Measurements from ENCODE around the gene SPATA2. TPM values are rescaled to one million over a fixed set of nuclear protein-coding genes. Genes with fewer than 3 reads are reported as not detected.
A peak's percentile ranks its signal among the peaks of the same experiment; 100 is the strongest.

The SPATA2 gene
- polyA plus RNA-seq, 2 of the 4 experiments (the other 2 are of a cell fraction): 4.7 to 5.1 TPM

DNA sequence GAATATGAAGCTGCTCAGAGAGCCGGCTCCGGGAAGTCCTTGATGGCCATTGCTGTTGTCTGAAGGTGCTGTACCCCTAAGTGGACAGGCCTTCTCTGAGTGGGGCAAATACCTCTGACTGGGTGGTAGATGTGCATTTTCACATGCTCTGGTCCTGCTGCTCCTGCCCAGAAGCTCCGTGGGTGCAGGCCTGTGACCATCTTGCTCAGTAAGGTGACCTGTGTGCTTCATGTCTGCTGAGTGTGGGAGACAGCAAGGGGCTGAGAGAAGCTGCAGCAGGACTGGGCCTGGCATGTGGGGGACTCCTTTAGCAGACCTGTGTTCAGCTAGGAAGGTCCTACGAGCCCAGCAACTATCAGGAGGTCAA is 5.0 kb downstream of the SPATA2 start:
- Histone ChIP-seq H3K9me3 (no peaks in the 10 kb centered on the region), H3K4me3 (no peak overlapping the region), H3K4me2 (no peak overlapping the region), H3K27ac (no peak overlapping the region), H3K4me1 (peaks cover 10% of the 10 kb centered on the region; the same call in 1 of the 3 replicates)
- FAIRE-seq (no peak), DNase-seq (ENCODE audit: low read depth in 1 of 2, low spot score in 1 of 2) (no peak), ATAC-seq (no peak)
- WGBS (ENCODE audit: missing lambda C conversion rate): 83% methylated on average over 4 of the region's 4 CpGs
- no peak for TF ChIP-seq POLR2AphosphoS2 (conservative IDR thresholded peaks at IDR 0.05; ENCODE audit: low read length)
- TF ChIP-seq, protein P1, sequence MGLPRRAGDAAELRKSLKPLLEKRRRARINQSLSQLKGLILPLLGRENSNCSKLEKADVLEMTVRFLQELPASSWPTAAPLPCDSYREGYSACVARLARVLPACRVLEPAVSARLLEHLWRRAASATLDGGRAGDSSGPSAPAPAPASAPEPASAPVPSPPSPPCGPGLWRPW (IDR thresholded peaks at IDR 0.05): no peak
- no peak for TF ChIP-seq CEBPB (IDR thresholded peaks at IDR 0.05)
- no peak for TF ChIP-seq CHD4 (IDR thresholded peaks at IDR 0.05; ENCODE audit: borderline replicate concordance)
- no peak for TF ChIP-seq CHD2 (IDR thresholded peaks at IDR 0.05; ENCODE audit: low read length, partially characterized antibody)
- CTCF ChIA-PET: interaction anchor here (1.2 to 6.3 kb wide), 6 partner anchors 9 to 57 kb away, joined by 3 to 37 read pairs (median 6); no protein-coding TSS in a partner anchor
- POLR2A ChIA-PET: no interaction called here

DNA sequence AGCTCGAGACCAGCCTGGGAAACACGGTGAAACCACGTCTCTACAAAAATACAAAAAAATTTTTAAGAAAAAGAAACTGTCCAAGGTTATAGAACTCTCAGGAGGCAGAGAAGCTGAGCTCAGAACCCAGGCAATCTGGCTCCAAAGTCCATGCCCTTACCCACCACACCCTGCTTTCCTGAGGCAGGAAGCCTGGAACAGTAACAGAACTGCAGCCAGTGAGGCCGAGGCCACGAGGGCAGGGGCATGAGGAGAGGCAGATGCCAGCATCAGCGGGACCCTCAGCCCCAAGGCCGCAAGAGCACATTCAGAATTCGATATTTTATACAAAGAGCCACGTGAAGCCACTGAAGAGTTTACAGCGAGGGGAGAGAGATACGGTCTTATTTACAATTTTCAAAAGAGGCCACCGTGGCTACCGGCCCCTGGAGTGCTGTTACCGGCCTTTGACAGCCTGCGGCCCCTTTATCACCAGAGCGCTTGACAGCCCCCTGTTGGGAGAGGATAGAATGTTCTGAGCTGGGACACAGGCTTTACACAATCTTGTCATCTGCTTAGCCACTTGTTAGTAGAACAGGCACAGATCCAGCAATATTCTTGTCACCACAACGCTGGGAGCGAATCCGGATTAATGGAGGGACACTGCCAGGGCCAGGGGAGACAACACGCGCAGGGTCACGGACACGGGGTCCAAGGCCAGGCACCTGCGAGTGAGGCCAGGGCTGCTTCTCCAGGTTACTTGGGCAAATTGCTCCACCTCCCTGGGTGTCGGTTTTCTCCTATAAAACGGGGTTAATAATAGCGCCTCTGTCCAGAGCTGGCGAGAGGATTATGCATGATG is 5.6 kb downstream of the SPATA2 start:
- peak in 1 of 2 experiments; percentile 59; a peak in 2 of 6 replicates for ATAC-seq
- DNase-seq (ENCODE audit: low read depth in 1 of 2, low spot score in 1 of 2): no peak
- no peak for FAIRE-seq
- ChIA-PET CTCF (interaction anchor here (1.0 to 6.3 kb wide), 6 partner anchors 9 to 173 kb away, joined by 3 to 37 read pairs (median 4); no protein-coding TSS in a partner anchor), POLR2A (no interaction called here)
- TF ChIP-seq, protein P2, sequence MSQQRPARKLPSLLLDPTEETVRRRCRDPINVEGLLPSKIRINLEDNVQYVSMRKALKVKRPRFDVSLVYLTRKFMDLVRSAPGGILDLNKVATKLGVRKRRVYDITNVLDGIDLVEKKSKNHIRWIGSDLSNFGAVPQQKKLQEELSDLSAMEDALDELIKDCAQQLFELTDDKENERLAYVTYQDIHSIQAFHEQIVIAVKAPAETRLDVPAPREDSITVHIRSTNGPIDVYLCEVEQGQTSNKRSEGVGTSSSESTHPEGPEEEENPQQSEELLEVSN (IDR thresholded peaks at IDR 0.05; ENCODE audit: borderline replicate concordance, low read depth): no peak
- TF ChIP-seq RAD21 (conservative IDR thresholded peaks at IDR 0.05 in 1 of 2, IDR thresholded peaks at IDR 0.05 in 1 of 2): peak in 1 of 2 experiments; percentile 18; a peak in 1 of 5 replicates
- no peak overlapping the region for H3K4me3 ChIP-seq
- 89% methylated on average over 22 of the region's 28 CpGs for WGBS (ENCODE audit: missing lambda C conversion rate)
- peaks cover 10% of the 10 kb centered on the region; the same call in 1 of the 3 replicates for H3K4me1 ChIP-seq
- no peak overlapping the region for H3K27ac ChIP-seq
- H3K9me3 ChIP-seq: no peaks in the 10 kb centered on the region
- H3K4me2 ChIP-seq: no peak overlapping the region

DNA sequence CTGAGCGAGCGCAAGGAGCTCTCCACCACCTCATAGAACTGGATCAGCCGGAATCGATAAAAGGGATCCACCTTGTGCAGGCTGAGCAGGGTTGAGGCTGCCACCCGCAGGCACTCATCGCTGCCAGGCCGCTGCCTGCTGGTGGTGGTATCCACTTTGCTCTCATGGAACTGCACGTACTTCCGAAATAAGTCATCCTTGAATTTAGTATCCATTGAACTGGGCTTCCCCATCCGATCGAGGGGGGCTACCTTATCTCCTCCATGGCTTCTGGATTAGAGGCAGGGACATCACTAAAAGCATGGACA is 7.1 kb downstream of the SPATA2 start:
- FAIRE-seq (no peak), DNase-seq (ENCODE audit: low read depth in 1 of 2, low spot score in 1 of 2) (no peak), ATAC-seq (no peak)
- Histone ChIP-seq H3K4me2 (no peak overlapping the region), H3K27ac (no peak overlapping the region), H3K4me3 (no peak overlapping the region), H3K4me1 (no peaks in the 10 kb centered on the region; the same call in 2 of the 3 replicates), H3K9me3 (no peaks in the 10 kb centered on the region)
- ChIA-PET POLR2A (no interaction called here), CTCF (interaction anchor here (1.6 to 2.5 kb wide), 2 partner anchors 12 to 19 kb away, joined by 4 to 14 read pairs; no protein-coding TSS in a partner anchor)
- TF ChIP-seq, protein P3, sequence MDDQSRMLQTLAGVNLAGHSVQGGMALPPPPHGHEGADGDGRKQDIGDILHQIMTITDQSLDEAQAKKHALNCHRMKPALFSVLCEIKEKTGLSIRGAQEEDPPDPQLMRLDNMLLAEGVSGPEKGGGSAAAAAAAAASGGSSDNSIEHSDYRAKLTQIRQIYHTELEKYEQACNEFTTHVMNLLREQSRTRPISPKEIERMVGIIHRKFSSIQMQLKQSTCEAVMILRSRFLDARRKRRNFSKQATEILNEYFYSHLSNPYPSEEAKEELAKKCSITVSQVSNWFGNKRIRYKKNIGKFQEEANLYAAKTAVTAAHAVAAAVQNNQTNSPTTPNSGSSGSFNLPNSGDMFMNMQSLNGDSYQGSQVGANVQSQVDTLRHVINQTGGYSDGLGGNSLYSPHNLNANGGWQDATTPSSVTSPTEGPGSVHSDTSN (IDR thresholded peaks at IDR 0.05): no peak
- TF ChIP-seq JUNB (IDR thresholded peaks at IDR 0.05) (no peak), KDM5A (IDR thresholded peaks at IDR 0.05) (no peak), CBX2 (IDR thresholded peaks at IDR 0.05; ENCODE audit: borderline replicate concordance, low read depth) (no peak), HOXB5 (CRISPR knock-in tag; IDR thresholded peaks at IDR 0.05) (no peak), CEBPB (IDR thresholded peaks at IDR 0.05) (no peak), PHF8 (IDR thresholded peaks at IDR 0.05; ENCODE audit: borderline replicate concordance, low read depth) (no peak), CBX8 (IDR thresholded peaks at IDR 0.05) (no peak), MAFK (IDR thresholded peaks at IDR 0.05; ENCODE audit: partially characterized antibody) (no peak), ZNF302 (CRISPR knock-in tag; IDR thresholded peaks at IDR 0.05) (no peak), MAZ (IDR thresholded peaks at IDR 0.05; ENCODE audit: borderline replicate concordance, low read depth, low read length) (no peak), KDM1A (IDR thresholded peaks at IDR 0.05; ENCODE audit: low read depth) (no peak), CHD2 (IDR thresholded peaks at IDR 0.05; ENCODE audit: low read length, partially characterized antibody) (no peak)
- TF ChIP-seq, protein P4, sequence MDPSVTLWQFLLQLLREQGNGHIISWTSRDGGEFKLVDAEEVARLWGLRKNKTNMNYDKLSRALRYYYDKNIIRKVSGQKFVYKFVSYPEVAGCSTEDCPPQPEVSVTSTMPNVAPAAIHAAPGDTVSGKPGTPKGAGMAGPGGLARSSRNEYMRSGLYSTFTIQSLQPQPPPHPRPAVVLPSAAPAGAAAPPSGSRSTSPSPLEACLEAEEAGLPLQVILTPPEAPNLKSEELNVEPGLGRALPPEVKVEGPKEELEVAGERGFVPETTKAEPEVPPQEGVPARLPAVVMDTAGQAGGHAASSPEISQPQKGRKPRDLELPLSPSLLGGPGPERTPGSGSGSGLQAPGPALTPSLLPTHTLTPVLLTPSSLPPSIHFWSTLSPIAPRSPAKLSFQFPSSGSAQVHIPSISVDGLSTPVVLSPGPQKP (IDR thresholded peaks at IDR 0.05; ENCODE audit: low read depth, low read length): no peak
- WGBS (ENCODE audit: missing lambda C conversion rate): 92% methylated on average over 11 of the region's 11 CpGs
